NOMO-1 (cell line): ENCODE data around the gene MSTN.
"Not testable (repeated sequence)": the region's sequence is repeated elsewhere in the genome, so short reads cannot be mapped to it uniquely, and the experiment has no call there.

Experiments
- DNase-seq, 2 experiments: peaks; one replicate each; lab custom pipeline; 2025; ENCODE audit not compliant: unreplicated experiment in 2 of 2; lab: John Stamatoyannopoulos, UW

Gene MSTN

GRCh38 chr2:190065839-190066238 is 3.3 kb upstream of the MSTN start:
- no peak for DNase-seq

- DNase-seq = no peak
Observed at GRCh38 chr2:190063624-190064023, 1.1 kb upstream of the MSTN start.

- DNase-seq = no peak
Observed at GRCh38 chr2:190062053-190062452, 476 bp downstream of the MSTN start.

- DNase-seq = no peak
Observed at GRCh38 chr2:190060626-190061025, 1.9 kb downstream of the MSTN start.

GRCh38 chr2:190060019-190060418 is 2.5 kb downstream of the MSTN start:
- DNase-seq = no peak

- DNase-seq = peak in 1 of 2 experiments; percentile 1
Observed at GRCh38 chr2:190053426-190053825, 9.1 kb downstream of the MSTN start.

GRCh38 chr2:190052307-190052706 is 10.2 kb downstream of the MSTN start:
- DNase-seq = no peak

GRCh38 chr2:190051223-190051622 is 11.3 kb downstream of the MSTN start:
- no peak for DNase-seq

- no peak for DNase-seq
Observed at GRCh38 chr2:190050001-190050400, 12.5 kb downstream of the MSTN start.

- DNase-seq = no peak
Observed at GRCh38 chr2:190044866-190045265, 17.7 kb downstream of the MSTN start.

GRCh38 chr2:190043441-190043840 is 19.1 kb downstream of the MSTN start:
- no peak for DNase-seq

GRCh38 chr2:190036071-190036470 is 26.5 kb downstream of the MSTN start:
- DNase-seq = no peak

- DNase-seq = not testable (repeated sequence)
Observed at GRCh38 chr2:190034417-190034816, 28.1 kb downstream of the MSTN start.

- DNase-seq = no peak
Observed at GRCh38 chr2:190031969-190032618, 30.4 kb downstream of the MSTN start.

GRCh38 chr2:190023860-190024259 is 38.7 kb downstream of the MSTN start:
- peak; percentile 14 to 59 for DNase-seq

- no peak for DNase-seq
Observed at GRCh38 chr2:190020720-190021119, 41.8 kb downstream of the MSTN start.

GRCh38 chr2:190017837-190018236 is 44.7 kb downstream of the MSTN start:
- no peak for DNase-seq

GRCh38 chr2:190015969-190016368 is 46.6 kb downstream of the MSTN start:
- DNase-seq = not testable (repeated sequence)
